Measurements from ENCODE around the gene PRKAG2.
"Not testable (repeated sequence)": the region's sequence is repeated elsewhere in the genome, so short reads cannot be mapped to it uniquely, and the experiment has no call there.

Gene PRKAG2

DNA sequence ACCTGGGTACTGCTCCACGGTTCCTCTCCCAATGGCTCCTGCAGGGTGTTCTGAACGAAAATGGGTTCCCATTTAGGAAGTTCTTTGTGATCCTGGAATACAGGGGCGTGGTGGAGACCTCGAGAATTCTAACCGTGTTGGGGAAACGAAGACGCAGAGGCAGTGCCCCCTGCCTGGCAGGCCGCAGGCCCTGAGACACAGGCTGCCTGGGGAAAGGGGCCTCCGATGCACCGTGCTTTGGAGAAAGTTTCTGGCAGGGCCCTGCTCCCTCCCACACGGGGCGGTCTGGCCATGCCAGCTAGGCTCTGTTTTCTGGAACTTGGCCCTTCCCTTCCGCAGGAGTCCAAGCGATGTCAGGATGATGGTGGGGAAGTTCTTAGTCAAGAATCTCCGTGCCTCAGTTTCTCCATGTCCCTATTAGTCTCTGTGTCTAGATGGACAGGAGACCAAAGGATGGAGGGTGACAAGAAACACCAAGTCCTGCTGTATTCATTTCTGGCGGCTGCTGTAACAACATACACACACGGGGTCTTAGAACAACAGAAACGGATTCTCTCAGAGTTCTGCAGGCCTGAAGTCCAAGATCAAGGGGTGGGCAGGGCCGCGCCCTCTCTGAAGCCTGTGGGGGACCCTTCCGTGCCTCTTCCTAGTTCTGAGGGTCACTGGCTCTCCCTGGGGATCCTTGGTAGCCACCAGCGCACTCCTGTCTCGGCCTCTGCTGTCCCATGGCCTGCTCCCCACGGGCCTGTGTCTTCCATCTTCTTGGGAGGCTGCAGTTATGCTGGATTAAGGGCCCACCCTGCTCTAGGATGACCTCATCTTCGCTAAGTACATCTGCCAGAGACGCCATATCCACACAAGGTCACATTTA lies 27.7 kb downstream of the PRKAG2 start:
- DNase-seq: no peak

DNA sequence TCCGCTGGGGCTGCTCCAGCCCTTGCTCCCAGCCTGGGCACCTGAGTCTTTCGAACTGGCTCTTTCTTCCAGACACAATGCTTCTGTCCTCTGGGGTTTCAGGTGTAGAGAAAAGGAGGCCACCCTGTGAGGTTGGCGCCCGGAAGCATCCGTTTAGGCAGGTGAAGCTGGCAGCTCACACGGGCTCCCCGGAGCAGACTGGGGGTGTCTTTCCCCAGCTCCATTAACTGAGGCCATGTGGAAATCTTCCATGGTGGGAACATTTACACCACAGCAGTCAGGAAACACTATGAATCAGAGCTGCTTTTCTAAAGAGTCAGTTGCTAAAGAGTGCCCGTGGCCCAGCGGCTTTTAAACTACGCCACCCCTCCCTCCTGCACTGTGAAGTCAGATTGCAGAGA lies 29.2 kb downstream of the PRKAG2 start:
- no peak for DNase-seq

DNA sequence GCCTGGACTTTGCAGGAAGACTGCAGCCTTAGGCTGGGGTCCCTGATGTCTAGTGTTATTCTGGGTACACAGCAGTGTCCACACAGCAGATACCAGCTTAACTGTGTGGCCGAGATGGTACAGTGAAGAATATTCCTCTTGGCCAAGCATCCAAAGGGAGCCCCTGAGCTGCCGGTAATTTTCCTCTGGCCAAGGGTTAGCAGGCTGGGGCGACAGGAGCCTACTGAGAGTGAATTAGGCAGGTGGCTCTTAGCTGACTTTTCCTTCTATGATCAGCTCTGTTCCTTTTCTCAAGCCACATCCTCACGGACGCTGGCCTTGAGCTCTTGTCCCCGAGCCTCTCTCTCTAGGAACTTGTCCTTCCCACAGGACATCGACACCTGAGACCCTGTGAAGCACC lies 29.8 kb downstream of the PRKAG2 start:
- no peak for DNase-seq

- no peak for DNase-seq
Measured at GRCh38 chr7:151845412-151846205, 31.3 kb downstream of the PRKAG2 start.

GRCh38 chr7:151844825-151845200 lies 32.1 kb downstream of the PRKAG2 start:
- DNase-seq: no peak

- DNase-seq: no peak
Measured at GRCh38 chr7:151844071-151844824, 32.7 kb downstream of the PRKAG2 start.

DNA sequence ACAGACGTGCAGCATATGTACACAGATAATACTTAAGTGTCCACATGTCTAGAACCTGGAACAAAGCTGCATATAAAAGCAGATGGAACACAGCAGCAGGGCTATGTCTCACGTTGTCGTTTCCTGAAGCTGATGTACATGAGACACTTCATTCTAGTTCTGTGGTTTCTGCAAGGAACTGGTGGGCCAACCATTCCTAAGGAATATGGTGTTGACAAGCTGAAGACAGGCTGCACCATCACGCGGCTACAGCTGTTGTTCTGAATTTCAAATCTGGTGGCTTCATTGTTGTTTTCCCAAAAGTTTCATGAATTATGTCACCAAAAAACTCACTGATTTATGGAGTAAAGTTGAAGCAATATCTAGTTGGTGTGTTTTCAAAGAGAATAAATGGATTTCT lies 33.7 kb downstream of the PRKAG2 start:
- no peak for DNase-seq

GRCh38 chr7:151841395-151842051 lies 35.4 kb downstream of the PRKAG2 start:
- DNase-seq: not testable (repeated sequence)

DNA sequence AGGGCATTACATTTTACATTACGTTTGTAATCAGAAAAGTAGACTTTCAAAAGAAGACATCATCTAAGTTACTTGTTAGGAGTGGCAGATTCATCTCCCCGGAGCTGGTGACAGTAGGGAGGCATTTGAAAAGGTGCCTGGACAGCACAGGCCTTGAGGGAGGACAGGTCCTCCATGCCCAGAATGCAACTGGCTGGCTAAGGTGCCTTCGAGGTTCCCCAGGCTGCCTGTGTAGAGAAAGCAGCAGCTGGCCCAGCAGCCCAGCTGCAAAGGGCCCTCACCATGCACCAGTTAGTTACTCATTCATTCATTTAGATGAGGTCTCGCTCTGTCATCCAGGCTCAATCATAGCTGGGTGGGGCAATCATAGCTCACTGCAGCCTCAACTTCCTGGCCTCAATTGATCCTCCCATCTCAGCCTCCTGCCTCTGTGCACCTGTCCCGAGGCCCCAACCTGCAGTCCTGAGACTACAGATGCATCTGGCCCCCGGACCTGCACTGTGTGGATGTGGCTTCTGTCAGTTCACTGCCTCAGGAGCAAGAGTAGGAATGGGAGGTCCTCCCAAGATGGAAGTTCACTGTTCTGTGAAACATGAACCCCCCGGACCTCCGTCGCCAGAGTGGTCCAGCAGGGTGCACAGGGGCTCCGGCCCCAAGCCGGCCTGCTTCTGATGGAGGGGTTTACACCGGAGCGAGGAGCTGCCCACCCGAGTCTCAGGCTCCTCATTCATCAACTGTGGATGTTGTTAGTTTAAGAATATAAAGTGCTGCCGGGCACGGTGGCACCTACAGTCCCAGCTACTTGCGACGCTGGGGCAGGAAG lies 36.6 kb downstream of the PRKAG2 start:
- DNase-seq: no peak

GRCh38 chr7:151839451-151839921 lies 37.4 kb downstream of the PRKAG2 start:
- no peak for DNase-seq

- DNase-seq: no peak
Measured at GRCh38 chr7:151838861-151839381, 38.0 kb downstream of the PRKAG2 start.

DNA sequence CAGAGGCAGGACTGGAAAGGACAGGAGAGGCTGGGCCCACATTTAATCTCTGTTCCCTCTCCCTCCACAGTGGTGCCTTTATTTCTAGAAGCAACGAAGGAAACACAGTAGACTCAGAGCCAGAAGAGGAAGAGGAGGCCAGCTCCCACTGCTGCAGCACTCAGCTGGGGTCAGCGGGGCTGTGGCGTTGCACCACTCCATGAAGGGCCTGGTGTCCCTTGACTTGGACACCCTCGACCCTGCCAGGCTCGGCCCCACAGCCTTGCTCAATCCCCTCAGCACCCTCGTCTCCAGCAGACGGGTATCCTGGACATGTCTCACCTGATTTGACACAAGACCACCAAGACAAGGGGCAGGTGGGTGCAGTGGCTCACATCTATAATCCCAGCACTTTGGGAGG lies 38.8 kb downstream of the PRKAG2 start:
- no peak for DNase-seq

GRCh38 chr7:151837285-151838042 lies 39.5 kb downstream of the PRKAG2 start:
- DNase-seq: no peak

DNA sequence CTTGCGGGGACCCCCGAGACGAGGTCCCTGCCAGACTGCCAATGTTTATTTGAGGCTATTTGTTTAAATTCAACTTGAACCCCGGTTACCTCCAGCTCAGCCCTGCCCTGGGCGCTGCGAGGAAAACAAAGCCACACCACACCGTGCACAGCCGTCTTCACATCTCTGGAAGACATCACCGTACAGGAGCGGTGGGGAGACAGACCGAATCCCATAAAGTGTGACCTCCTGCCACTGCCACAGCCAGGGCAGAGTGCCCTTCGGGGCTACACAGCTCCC lies 40.0 kb downstream of the PRKAG2 start:
- no peak for DNase-seq

DNA sequence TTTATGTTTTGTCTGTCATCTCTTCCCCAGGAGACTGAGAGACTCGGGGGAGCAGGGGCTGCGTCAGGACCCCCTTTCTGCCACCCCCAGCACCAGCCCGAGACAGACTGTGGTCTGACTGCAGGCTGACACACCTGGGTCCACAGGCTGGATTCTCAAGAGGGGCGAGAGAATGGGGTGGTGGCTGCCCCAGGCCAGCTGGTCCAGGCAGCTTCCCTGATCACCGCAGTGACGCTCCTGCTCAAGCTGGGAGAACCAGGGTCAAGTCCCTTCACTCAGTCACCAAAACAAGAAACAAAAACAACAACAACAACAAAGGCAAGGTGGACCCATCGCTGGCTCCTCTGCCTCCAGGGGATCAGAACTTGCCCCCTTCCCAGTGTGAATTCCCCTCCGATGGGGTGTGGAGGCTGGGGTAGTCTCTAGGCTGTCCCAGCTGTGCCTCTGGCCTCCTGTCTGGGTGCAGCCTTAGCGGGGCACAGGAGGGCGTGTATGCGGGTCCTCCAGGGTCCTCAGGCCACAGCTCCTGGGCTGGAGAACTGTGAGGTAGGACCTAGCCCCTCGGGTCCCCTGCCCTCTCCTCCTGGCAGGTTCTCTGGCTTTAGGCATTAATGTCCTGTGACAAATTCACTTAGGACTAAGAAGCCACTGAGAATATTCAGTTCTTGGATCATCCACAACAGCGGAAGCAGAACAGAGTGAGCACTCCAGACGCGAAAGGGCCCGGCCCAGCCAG lies 40.6 kb downstream of the PRKAG2 start:
- no peak for DNase-seq

- DNase-seq: no peak
Measured at GRCh38 chr7:151835636-151836035, 41.3 kb downstream of the PRKAG2 start.

- no peak for DNase-seq
Measured at GRCh38 chr7:151834271-151835035, 42.5 kb downstream of the PRKAG2 start.

DNA sequence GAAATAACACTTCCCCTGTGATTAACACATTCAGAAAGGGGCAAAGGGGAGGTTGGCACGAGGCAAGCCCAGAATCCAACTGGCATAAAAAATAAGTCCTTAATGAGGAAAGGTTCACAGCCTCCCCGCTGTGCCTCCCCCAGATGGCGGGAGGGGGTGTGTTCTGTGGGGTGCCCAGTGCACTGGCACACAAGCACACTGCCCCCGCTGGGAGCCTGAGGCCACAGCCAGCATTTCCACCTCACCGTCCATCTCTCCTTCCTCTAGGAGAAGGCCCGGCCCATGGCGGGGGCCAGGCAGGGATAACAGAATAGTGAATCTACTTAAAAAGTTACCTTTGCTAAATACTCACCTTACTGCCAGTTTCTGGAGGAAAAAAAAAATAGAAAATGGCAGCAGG lies 43.2 kb downstream of the PRKAG2 start:
- no peak for DNase-seq

- DNase-seq: no peak
Measured at GRCh38 chr7:151833213-151833651, 43.7 kb downstream of the PRKAG2 start.

Data from hippocampal formation (tissue), 2 donors.